HG03060 (cell line): ENCODE results near the gene IL32.

Source experiments
- ATAC-seq: cut with Tn5 transposase; IDR thresholded peaks from one replicate; pipeline ENCODE4 v1.9.1; 2021; ENCODE audit warnings: low read depth, moderate number of reproducible peaks; ENCODE audit not compliant: unreplicated experiment

IL32 gene, protein sequence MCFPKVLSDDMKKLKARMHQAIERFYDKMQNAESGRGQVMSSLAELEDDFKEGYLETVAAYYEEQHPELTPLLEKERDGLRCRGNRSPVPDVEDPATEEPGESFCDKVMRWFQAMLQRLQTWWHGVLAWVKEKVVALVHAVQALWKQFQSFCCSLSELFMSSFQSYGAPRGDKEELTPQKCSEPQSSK

GRCh38 chr16:3065069-3065741, at the start of gene IL32:
Gene IL32, plus strand, starts transcription at chr16:3065640. Its CDS starts 172 bp downstream, at chr16:3065812.
- ATAC-seq = no peak

DNA sequence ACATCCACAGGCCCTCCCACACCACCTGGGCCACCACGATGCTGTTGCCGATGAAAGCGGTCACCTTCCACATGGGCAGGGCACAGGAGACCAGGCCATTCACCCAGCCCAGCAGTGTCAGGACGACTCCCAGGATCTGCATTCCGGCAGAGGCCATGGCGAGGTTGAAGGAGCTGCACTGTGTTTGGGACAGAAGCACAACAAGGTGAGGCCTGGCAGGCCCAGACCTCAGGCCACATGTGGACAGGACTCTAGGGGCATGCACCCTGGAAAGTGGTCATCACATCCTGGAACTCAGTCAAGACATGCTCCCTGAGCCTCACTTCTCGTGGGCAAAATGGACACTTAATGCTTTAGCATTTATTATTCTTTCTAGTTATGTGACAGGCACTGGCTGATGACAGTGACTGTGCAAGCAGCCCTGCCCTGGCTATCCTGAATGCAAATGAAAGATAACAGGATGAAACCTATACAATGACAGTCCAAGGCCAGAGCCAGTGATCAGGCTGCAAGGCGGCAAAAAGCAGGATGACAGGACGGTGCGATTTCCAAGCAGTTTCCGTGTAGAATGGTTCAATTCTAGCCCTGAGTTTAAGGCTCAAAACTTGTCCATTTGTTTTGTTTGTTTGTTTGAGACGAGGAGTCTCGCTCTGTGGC, 49.4 kb upstream of the IL32 start:
- ATAC-seq = no peak

GRCh38 chr16:3017344-3017743, 48.1 kb upstream of the IL32 start:
- no peak for ATAC-seq

DNA sequence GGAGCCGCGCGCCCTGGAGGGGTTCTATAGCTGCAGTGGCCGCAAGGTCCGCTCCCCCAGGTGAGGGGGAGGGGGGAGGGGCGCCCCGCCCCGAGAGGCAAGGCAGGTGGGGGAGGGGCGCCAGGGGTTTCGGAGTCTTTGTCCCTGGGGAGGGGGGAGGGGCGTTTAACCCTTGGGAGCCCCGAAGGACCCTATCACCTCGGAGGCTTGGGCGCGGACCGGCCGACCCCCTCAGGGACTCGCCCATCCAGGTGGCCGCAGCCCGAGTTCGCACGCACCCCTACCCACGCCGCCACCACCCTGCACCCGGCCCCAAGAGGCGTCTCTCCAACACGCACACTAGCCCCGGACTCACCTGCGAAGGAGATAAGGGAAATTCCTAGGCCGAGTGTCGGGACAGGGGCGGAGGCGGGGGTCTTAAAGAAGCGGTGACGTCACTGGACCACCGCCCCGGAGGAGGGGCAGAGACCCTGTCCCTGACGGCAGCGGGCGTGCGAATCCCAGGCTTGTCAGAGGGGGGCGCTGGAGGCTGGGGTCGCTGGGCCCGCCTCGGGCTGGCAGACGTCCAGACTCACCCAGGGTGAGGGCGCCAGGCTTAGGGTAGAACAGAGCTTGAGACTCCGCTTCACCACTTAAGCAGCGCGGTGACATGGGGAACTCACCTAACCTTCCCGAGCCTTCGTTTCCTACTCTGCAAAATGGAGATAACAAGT, 47.5 kb upstream of the IL32 start, which contains the start of gene CLDN6:
CLDN6 (minus strand) TSS at position 390 of the 713 bp plus-strand sequence. CDS start 2,162 bp downstream, outside the sequence.
- ATAC-seq = no peak

- no peak for ATAC-seq
Observed at GRCh38 chr16:3019594-3020246, 45.7 kb upstream of the IL32 start.

DNA sequence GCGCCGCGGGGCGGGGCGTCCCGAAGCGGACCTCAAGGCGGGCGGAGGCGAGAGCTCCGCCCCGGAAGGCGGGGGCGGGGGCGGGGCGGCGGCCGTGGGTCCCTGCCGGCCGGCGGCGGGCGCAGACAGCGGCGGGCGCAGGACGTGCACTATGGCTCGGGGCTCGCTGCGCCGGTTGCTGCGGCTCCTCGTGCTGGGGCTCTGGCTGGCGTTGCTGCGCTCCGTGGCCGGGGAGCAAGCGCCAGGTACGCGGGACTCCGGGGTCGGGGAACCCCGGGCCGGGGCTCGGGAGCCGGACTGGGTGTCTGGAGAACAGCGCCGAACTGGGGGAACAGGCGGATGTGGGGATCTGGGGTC, 45.2 kb upstream of the IL32 start, which contains the start of gene TNFRSF12A:
TNFRSF12A (plus strand) TSS at position 122 of the 357 bp plus-strand sequence; CDS start at position 152, 30 bp downstream.
- no peak for ATAC-seq

GRCh38 chr16:3020604-3021448, 44.6 kb upstream of the IL32 start:
- no peak for ATAC-seq

DNA sequence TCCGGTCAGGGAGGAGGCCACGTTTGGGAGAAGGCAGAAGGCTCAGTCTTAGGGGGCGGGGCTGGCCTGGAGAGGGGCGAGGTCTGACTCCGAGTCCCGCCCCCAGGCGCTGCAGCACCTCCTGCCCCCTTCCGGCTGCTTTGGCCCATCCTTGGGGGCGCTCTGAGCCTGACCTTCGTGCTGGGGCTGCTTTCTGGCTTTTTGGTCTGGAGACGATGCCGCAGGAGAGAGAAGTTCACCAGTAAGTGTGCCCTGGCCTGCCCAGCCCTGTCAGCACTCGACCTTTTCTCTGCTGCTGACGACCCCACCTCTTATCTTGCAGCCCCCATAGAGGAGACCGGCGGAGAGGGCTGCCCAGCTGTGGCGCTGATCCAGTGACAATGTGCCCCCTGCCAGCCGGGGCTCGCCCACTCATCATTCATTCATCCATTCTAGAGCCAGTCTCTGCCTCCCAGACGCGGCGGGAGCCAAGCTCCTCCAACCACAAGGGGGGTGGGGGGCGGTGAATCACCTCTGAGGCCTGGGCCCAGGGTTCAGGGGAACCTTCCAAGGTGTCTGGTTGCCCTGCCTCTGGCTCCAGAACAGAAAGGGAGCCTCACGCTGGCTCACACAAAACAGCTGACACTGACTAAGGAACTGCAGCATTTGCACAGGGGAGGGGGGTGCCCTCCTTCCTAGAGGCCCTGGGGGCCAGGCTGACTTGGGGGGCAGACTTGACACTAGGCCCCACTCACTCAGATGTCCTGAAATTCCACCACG, 43.8 kb upstream of the IL32 start:
- no peak for ATAC-seq

DNA sequence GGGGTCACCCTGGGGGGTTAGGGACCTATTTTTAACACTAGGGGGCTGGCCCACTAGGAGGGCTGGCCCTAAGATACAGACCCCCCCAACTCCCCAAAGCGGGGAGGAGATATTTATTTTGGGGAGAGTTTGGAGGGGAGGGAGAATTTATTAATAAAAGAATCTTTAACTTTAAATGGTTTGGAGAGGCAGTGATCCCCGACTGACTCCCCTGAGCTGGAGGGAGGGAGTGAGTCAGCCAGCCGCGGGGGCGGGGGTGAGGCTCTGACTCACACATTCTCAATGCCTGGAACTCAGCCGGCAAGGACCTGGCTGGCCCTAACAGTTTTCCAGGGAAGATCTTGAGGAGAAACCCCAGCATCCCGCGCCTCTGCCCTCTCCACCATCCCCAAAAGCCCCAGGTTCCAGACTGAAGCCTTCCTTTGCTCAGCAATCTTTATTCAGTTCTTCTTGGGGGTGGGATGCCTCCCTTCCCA, 43.2 kb upstream of the IL32 start:
- ATAC-seq = no peak

GRCh38 chr16:3022684-3023414, 42.6 kb upstream of the IL32 start:
- ATAC-seq = no peak

GRCh38 chr16:3023415-3023668, 42.1 kb upstream of the IL32 start:
- ATAC-seq = no peak

DNA sequence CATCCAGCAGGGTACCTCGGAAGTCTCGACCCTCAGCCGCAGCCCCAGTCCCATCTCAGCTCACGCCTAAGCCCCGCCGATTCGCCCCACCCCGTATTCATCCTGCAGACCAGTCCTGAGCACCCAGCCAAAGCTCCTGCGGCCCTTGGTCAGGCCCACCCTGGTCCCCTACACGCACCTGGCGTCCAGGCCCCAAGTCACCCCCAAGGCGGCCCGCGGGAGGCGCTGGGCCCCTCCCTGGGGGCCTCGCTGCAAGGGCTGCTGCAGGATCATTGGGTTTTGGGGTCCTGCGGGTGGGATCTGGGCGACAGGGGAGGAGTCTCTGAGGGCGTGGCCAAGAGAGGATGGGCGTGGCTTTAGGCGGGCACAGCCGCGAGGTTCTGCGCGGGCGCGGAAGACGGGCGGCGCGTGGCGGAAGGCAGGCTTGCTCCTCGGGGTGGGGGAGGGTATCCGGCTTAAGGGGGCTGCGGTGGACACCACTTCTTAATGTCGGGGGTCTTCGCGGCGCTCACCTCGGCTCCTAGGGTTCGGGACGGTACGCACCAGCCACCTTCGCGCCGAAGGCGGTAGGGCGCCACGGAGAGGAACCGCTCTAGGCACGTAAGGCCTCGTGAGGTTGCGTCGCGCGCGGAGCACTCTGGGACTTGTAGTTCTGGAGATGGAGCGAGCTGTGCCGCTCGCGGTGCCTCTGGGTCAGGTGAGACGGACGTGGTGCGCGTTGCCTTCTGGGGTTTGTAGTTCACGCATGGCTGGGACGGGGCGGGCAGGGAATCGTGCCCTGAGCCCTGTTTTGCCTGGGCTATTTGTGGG, 41.6 kb upstream of the IL32 start, which contains the start of the genes HCFC1R1 and THOC6:
HCFC1R1 (minus strand) TSS at position 274 of the 810 bp plus-strand sequence; CDS start at position 273, 1 bp downstream.
THOC6 (plus strand) TSS at position 367 of the 810 bp plus-strand sequence; CDS start at position 659, 292 bp downstream.
- ATAC-seq = peak; percentile 56

GRCh38 chr16:3025032-3026002, 40.1 kb upstream of the IL32 start:
- no peak for ATAC-seq

DNA sequence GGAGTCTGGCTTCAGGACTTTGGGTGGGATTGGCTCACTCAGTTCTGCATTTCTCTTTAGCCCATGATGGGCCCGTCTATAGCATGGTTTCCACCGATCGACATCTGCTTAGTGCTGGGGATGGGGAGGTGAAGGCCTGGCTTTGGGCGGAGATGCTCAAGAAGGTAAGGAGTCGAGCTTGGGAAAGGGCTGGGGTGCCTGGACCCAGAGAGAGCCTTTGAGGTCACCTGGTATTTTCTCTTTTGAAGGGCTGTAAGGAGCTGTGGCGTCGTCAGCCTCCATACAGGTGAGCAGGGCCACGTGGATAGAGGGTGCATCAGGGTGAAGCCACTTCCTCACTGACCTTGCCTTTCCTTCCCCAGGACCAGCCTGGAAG, 39.4 kb upstream of the IL32 start:
- ATAC-seq = no peak

DNA sequence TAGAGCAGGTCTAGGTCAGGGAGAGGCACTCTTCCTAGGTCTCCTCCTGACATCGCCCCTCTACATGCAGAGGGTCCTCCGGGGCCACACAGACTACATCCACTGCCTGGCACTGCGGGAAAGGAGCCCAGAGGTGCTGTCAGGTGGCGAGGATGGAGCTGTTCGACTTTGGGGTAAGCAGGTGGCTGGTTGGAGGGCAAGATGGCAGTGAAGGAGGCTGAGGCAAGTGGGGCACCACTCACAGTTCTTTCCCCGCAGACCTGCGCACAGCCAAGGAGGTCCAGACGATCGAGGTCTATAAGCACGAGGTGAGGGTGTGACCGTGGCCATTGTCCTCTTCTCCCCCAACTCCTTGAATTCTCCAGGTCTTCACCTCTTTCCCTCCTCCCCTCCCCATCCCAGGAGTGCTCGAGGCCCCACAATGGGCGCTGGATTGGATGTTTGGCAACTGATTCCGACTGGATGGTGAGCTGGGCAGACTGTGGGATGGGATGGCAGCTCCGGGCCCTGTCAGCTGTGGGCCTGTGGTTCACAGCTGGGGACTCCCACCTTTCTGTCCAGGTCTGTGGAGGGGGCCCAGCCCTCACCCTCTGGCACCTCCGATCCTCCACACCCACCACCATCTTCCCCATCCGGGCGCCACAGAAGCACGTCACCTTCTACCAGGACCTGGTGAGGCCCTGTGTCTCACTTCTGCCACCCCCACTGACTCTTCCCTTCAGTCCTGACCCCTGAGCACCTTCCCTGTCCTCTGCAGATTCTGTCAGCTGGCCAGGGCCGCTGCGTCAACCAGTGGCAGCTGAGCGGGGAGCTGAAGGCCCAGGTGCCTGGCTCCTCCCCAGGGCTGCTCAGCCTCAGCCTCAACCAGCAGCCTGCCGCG, 38.6 kb upstream of the IL32 start:
- no peak for ATAC-seq
